Activated T-helper 17 cell treated with anti-CD3 and anti-CD28 coated beads, Interleukin-2, amount 50 U/mL, for 72 hours (primary cell): ENCODE results near the gene APMAP. TPM values are rescaled to one million over a fixed set of nuclear protein-coding genes. Genes with fewer than 3 reads are reported as not detected.
A peak's percentile ranks its signal among the peaks of the same experiment; 100 is the strongest.
"Not testable (repeated sequence)": the region's sequence is repeated elsewhere in the genome, so short reads cannot be mapped to it uniquely, and the experiment has no call there.

Experiments
- ATAC-seq: fragments of 150-1000 bp; cut with Tn5 transposase; replicated peaks from 2 replicates; pipeline ENCODE4 v1.10.0; 2021; ENCODE audit warnings: mild to moderate bottlenecking, moderate library complexity
- H3K27ac Mint-ChIP-seq: one replicate; pipeline ENCODE4 v1.8.0; 2022; ENCODE audit warnings: mixed read lengths
- H3K27me3 Mint-ChIP-seq: one replicate; pipeline ENCODE4 v1.8.0; 2022; ENCODE audit warnings: mixed read lengths
- H3K36me3 Mint-ChIP-seq: one replicate; pipeline ENCODE4 v1.8.0; 2022; ENCODE audit warnings: low read depth, mild to moderate bottlenecking, mixed read lengths
- H3K4me1 Mint-ChIP-seq: one replicate; pipeline ENCODE4 v1.8.0; 2022; ENCODE audit warnings: mixed read lengths
- H3K4me3 Mint-ChIP-seq: one replicate; pipeline ENCODE4 v1.8.0; 2022; ENCODE audit warnings: mild to moderate bottlenecking, mixed read lengths
- H3K9me3 Mint-ChIP-seq: one replicate; pipeline ENCODE4 v1.8.0; 2022; ENCODE audit warnings: mixed read lengths
- total RNA-seq, 2 donors: library from RNA; stranded (reverse); gene quantifications; one replicate each; pipeline ENCODE4 v1.2.3, GENCODE V29; 2022

The APMAP gene
- total RNA-seq, 2 donors from 2014 or later, result 30.7 to 49.4 TPM

DNA sequence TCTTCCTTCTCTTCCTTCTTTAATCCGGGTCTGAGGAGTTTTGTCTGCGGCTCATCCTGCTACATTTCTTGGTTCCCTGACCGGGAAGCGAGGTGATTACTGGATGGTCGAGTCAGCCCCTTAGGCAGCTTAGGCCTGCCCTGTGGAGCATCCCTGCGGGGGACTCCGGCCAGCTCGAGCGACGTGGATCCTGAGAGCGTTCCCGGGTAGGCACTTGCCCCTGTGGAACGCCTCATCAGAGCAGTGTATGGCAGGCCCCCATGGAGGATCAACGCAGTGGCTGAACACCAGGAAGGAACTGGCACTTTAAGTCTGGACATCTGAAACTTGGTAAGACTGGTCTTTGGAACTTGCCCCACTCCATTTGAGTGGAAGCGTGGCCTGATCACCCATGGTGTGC lies 72.9 kb downstream of the APMAP start:
- not testable (repeated sequence) for H3K9me3 Mint-ChIP-seq, H3K4me3 Mint-ChIP-seq, H3K27me3 Mint-ChIP-seq, ATAC-seq, H3K4me1 Mint-ChIP-seq, H3K36me3 Mint-ChIP-seq, H3K27ac Mint-ChIP-seq

DNA sequence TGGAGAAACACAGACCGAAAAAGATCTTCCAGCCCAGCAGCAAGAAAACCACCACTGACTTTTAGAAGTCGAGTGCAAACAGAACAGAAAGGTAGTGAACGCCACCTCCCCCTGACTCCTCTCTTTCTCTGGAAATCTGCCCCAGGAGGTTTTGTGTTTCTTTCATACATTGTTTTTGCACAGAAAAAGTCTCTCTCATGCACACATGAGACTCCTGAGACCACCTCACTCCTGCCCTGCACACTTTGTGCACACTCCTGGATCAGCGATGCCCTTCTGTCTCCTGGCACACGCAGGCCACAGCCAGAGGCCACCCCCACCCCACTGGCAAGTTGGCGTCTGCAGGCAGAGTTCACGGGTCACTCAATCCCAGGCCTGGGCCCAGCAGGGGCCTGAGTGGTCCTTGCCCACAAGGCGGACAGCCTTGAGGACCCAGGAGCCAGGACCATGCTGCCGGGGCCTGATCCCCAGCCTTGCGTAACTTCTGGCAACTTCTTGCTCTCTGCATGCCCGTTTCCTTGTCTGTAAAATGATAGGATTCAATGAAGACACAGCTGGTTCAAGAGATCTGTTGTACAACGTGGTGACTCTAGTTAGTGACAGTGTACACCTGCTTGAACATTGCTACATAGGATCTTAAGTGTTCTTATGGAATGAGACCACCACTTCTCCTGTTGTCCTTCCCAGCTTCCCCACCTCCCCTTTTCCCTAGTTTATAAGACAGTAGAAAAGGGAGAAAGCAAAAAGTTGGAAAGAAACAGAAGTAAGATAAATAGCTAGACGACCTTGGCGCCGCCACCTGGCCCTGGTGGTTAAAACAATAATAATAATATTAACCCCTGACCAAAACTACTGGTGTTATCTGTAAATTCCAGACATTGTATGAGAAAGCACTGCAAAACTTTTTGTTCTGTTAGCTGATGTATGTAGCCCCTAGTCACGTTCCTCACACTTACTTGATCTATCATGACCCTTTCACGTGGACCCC lies 73.7 kb downstream of the APMAP start:
- H3K4me3 Mint-ChIP-seq, result peak overlapping the region; percentile 31
- ATAC-seq, result no peak
- H3K9me3 Mint-ChIP-seq, result no peaks in the 10 kb centered on the region
- H3K4me1 Mint-ChIP-seq, result no peaks in the 10 kb centered on the region
- no peaks in the 10 kb centered on the region for H3K36me3 Mint-ChIP-seq
- no peak overlapping the region for H3K27ac Mint-ChIP-seq
- H3K27me3 Mint-ChIP-seq, result peaks cover 3% of the 10 kb centered on the region

GRCh38 chr20:24917797-24918578 lies 74.6 kb downstream of the APMAP start:
- Mint-ChIP-seq H3K4me1 (no peaks in the 10 kb centered on the region), H3K4me3 (peak overlapping the region; percentile 31), H3K27me3 (peaks cover 3% of the 10 kb centered on the region), H3K9me3 (no peaks in the 10 kb centered on the region), H3K27ac (no peak overlapping the region), H3K36me3 (no peaks in the 10 kb centered on the region)
- ATAC-seq, result peak; percentile 75

DNA sequence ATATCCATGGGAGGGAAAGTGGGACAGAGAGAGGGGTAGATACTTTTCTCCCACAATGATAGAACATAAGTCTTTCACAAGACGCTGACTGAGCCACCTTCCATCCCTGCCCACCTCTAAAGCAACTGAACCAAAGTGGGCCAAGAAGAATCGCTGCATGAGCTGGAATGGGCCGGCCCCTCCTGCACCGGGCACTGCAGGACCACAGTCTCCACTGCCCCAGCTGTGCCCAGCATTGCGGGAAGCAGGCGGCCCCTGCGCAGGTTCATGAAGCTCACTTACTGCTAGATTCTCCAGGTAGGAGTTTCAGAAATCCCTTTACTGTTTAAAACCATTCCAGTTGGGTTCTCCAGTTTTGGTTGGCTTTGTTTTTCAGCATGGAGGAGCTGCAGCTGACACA lies 75.5 kb downstream of the APMAP start:
- Mint-ChIP-seq H3K4me3 (no peak overlapping the region), H3K9me3 (no peaks in the 10 kb centered on the region), H3K4me1 (no peaks in the 10 kb centered on the region), H3K27me3 (peaks cover 3% of the 10 kb centered on the region), H3K36me3 (no peaks in the 10 kb centered on the region), H3K27ac (no peak overlapping the region)
- ATAC-seq, result no peak

GRCh38 chr20:24916412-24916811 lies 76.1 kb downstream of the APMAP start:
- H3K27ac Mint-ChIP-seq, result no peak overlapping the region
- ATAC-seq, result no peak
- no peak overlapping the region for H3K4me3 Mint-ChIP-seq
- no peaks in the 10 kb centered on the region for H3K4me1 Mint-ChIP-seq
- H3K36me3 Mint-ChIP-seq, result no peaks in the 10 kb centered on the region
- peaks cover 3% of the 10 kb centered on the region for H3K27me3 Mint-ChIP-seq
- no peaks in the 10 kb centered on the region for H3K9me3 Mint-ChIP-seq

GRCh38 chr20:24915892-24916291 lies 76.7 kb downstream of the APMAP start:
- H3K27me3 Mint-ChIP-seq, result peaks cover 3% of the 10 kb centered on the region
- H3K9me3 Mint-ChIP-seq, result no peaks in the 10 kb centered on the region
- no peak for ATAC-seq
- H3K27ac Mint-ChIP-seq, result no peak overlapping the region
- no peak overlapping the region for H3K4me3 Mint-ChIP-seq
- no peaks in the 10 kb centered on the region for H3K36me3 Mint-ChIP-seq
- H3K4me1 Mint-ChIP-seq, result no peaks in the 10 kb centered on the region

DNA sequence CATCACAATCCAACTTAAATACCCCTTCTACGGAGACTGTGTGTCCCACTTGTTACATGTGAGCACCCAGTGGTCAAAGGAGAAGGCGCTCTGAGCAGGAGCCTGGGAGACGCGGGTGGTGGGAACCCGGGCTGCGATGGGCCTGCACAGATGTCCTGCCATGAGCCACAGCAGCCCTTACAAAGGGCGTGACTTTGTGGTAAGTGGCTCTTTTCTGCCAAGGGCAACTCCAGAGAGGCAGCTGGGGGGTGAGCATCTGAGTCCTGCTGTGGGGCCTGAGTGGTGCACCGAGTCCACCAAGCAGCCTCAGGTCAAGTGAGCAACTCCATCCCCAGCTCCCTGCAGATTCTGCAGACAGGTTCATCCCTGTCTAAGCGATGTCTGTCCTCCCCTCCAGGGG lies 77.1 kb downstream of the APMAP start:
- no peak overlapping the region for H3K27ac Mint-ChIP-seq
- H3K36me3 Mint-ChIP-seq, result no peaks in the 10 kb centered on the region
- no peaks in the 10 kb centered on the region for H3K4me1 Mint-ChIP-seq
- H3K4me3 Mint-ChIP-seq, result no peak overlapping the region
- H3K27me3 Mint-ChIP-seq, result peaks cover 3% of the 10 kb centered on the region
- H3K9me3 Mint-ChIP-seq, result no peaks in the 10 kb centered on the region
- no peak for ATAC-seq

GRCh38 chr20:24914388-24915241 lies 77.9 kb downstream of the APMAP start:
- Mint-ChIP-seq H3K4me3 (no peak overlapping the region), H3K36me3 (no peaks in the 10 kb centered on the region), H3K9me3 (no peaks in the 10 kb centered on the region), H3K27me3 (no peaks in the 10 kb centered on the region), H3K27ac (no peak overlapping the region), H3K4me1 (no peaks in the 10 kb centered on the region)
- no peak for ATAC-seq

DNA sequence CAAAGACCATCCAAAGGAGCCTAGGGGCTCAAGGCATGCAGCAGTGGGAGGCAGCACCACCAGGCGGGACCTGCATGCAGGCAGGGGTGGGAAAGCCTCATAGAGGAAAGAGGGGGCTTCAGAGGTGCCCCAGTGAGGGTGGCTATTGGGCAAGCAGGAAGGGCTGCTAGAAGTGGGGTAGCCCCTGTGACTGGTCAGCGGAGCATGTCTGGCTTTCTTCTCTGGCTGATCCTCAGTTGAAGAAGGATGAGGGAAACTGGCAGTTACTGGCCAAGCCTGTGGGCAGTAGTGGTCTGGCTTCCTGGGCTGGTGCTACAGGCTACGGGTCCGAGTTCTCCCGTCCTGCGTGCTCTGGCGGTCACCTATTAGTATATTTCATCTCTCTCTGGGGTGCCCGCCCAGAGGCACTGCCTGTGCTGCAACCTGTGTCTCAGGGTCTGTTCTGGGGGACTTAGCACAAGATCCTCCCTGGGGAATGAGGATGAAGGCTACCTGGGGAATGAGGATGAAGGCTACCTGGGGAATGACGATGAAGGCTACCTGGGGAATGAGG lies 79.4 kb downstream of the APMAP start:
- Mint-ChIP-seq H3K27ac (no peak overlapping the region), H3K9me3 (peaks cover under 1% of the 10 kb centered on the region)
- no peak for ATAC-seq

More for the DNA sequence above, 79.4 kb downstream of the APMAP start:
- Mint-ChIP-seq H3K36me3 (no peaks in the 10 kb centered on the region), H3K4me1 (no peaks in the 10 kb centered on the region), H3K27me3 (no peaks in the 10 kb centered on the region), H3K4me3 (no peak overlapping the region)

Other genes with a start within 250 kb of the APMAP start
- gene CST7, start 43.5 kb downstream of the APMAP start, total RNA-seq, result 10 to 100 TPM; 38.2 to 41.7 TPM
- gene ACSS1, start 65.4 kb upstream of the APMAP start, total RNA-seq, result 10 to 100 TPM in 1 of 2 donors, 1 to 10 TPM in 1; 8.4 to 23.3 TPM
- gene VSX1, start 89.4 kb upstream of the APMAP start, total RNA-seq, result not detected
- 10 to 100 TPM; 40.0 to 46.2 TPM for gene ENTPD6, start 203.0 kb upstream of the APMAP start, total RNA-seq